Inflammatory macrophage (primary cell): ENCODE data around the gene PPRC1.

Source experiments
- DNase-seq, 2 donors: peaks; one replicate each; pipeline ENCODE4 v3.0.0-alpha.2; 2020 to 2022

The PPRC1 gene

DNA sequence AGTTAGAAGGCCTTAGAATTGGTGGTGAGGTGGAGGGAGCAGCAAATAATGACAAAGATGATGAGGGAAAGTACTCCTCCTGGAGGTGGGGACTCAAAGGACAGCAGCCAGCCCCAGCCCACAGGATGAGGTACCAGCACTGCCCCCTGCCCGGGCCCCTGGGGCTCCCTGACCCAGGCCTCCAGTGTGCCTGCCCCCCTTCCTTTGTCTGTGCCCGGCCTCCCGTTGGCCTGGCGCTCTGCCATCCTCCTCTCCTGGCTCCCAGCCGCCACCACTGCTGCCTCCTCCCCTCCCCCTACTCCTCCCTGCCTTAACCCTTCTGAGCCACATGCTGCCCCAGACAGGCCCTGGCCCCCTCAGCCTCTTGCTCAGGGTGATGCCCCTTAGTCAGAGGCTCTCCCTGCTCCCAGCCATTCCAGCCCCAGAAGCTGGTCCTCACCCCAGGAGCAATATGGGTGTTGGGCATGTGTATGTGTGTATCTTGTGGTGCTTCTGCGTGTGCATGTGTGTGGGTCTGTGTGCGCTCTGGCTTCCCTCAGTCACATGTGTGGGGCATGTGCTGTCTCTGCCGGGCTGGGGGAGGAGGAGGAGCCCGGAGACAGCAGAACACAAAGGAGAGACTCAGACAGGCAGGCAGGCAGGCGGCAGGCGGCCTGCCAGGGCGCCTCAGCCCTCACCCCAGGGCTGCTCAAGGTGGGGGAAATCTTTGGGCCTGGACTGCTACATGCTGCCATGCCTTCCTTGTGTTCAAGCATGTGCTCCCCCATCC lies 15.3 kb upstream of the PPRC1 start:
- DNase-seq: peak; percentile 50 to 64

GRCh38 chr10:102118867-102119266 lies 14.0 kb upstream of the PPRC1 start:
- peak; percentile 26 to 59 for DNase-seq

- peak; percentile 47 to 55 for DNase-seq
Observed at GRCh38 chr10:102119417-102120141, 13.3 kb upstream of the PPRC1 start.

- peak; percentile 81 to 83 for DNase-seq
Observed at GRCh38 chr10:102120142-102120990, 12.5 kb upstream of the PPRC1 start, which contains the start of gene LDB1. TSS of gene LDB1 (minus strand) at chr10:102120368. CDS start at chr10:102120110, 258 bp downstream.

GRCh38 chr10:102120991-102121738 lies 11.7 kb upstream of the PPRC1 start:
- DNase-seq: peak in 1 of 2 donors; percentile 8

- DNase-seq: no peak
Observed at GRCh38 chr10:102121739-102122372, 11.0 kb upstream of the PPRC1 start.

GRCh38 chr10:102122450-102122849 lies 10.4 kb upstream of the PPRC1 start:
- no peak for DNase-seq

- DNase-seq: no peak
Observed at GRCh38 chr10:102123223-102123622, 9.6 kb upstream of the PPRC1 start.

GRCh38 chr10:102131286-102132170 lies 1.3 kb upstream of the PPRC1 start:
- no peak for DNase-seq

DNA sequence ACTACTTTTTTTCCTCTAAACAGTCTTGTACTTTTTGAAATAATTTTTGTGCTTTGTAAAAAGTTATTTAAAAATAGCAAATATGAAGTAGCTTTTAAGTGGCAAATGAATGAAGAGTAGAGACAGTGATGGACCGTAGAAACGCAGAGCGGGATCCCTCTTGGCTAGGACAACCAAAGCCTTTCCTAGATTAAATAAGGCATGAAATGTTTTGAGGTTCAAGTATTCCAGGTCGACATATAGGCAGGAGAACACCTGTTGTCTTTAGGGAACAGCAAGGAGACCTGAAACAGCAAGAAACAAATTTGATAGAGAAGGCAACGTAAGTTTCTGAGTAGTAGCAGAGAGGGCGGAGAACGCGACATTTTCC lies 662 bp upstream of the PPRC1 start:
- DNase-seq: no peak

- peak; percentile 67 to 81 for DNase-seq
Observed at GRCh38 chr10:102133373-102134195, 744 bp downstream of the PPRC1 start.

DNA sequence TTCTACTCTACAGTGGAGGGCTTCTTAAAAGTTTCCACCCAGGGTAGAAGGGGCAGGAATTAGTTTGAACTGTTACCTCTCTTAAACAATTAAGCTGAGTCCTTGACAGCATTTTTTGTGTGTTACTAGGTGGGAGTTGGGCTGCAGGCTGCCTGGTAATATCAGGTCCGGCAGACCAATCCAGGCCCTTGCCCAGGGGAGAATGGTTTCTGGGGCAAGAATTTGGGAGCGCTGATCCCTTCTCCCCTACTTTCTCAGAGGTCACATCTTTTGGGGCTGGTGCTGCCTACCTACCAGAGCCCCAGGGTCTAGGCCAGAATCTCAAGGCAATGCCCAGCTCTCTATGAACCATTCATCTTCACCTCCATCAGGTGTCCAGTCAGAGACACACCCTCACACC lies 1.6 kb downstream of the PPRC1 start:
- no peak for DNase-seq

DNA sequence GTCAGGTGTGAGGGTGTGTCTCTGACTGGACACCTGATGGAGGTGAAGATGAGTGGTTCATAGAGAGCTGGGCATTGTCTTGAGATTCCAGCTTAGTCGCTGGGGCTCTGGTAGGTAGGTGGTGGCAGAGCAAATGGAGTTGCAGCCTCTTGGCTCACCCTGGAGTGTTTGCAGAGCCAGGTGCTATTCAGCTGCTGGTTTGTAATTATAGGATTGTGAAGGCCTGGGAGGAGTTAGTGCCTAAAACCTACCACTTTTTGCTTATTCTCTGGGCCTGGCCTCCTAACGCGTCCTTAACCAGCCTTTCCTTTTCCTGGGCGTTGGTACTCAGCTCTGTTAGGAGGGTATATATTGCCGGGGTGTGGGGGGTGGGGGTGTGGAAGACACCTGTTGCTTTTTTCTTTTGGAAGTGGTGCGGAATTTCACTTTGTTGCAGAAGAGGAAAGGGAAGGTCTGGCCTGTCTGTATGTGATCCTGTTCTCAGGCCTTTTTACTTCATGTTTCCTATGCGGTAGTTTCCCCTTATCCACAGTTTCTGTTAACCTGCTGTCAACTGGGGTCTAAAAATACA lies 3.2 kb downstream of the PPRC1 start:
- no peak for DNase-seq

DNA sequence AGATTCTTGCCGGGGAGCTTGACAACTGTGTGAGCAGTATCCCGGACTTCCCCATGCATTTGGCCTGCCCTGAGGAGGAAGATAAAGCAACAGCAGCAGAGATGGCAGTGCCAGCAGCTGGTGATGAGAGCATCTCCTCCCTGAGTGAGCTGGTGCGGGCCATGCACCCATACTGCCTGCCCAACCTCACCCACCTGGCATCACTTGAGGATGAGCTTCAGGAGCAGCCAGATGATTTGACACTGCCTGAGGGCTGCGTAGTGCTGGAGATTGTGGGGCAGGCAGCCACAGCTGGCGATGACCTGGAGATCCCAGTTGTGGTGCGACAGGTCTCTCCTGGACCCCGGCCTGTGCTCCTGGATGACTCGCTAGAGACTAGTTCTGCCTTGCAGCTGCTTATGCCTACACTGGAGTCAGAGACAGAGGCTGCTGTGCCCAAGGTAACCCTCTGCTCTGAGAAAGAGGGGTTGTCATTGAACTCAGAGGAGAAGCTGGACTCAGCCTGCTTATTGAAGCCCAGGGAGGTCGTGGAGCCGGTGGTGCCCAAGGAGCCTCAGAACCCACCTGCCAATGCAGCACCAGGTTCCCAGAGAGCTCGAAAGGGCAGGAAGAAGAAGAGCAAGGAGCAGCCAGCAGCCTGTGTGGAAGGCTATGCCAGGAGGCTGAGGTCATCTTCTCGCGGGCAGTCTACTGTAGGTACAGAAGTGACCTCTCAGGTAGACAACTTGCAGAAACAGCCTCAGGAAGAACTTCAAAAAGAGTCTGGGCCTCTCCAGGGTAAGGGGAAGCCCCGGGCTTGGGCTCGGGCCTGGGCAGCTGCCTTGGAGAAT lies 6.7 kb downstream of the PPRC1 start:
- DNase-seq: no peak

GRCh38 chr10:102140218-102140617 lies 7.4 kb downstream of the PPRC1 start:
- no peak for DNase-seq

- no peak for DNase-seq
Observed at GRCh38 chr10:102140913-102141540, 8.2 kb downstream of the PPRC1 start.

- no peak for DNase-seq
Observed at GRCh38 chr10:102141583-102142107, 8.8 kb downstream of the PPRC1 start.

DNA sequence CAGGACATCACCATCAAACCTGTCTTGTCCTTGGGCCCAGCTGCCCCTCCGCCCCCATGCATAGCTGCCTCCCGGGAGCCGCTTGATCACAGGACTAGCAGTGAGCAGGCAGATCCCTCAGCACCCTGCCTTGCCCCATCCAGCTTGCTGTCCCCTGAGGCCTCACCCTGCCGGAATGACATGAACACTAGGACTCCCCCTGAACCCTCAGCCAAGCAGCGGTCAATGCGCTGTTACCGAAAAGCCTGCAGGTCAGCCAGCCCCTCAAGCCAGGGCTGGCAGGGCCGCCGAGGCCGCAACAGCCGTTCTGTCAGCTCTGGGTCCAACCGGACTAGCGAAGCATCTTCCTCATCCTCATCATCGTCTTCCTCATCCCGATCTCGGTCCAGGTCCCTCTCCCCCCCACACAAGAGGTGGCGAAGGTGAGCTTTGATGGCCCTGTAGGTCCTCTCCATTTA lies 14.2 kb downstream of the PPRC1 start:
- no peak for DNase-seq
